NCI-H2196 (cell line): ENCODE data around the gene CD38.
"Not testable (repeated sequence)": the region's sequence is repeated elsewhere in the genome, so short reads cannot be mapped to it uniquely, and the experiment has no call there.

Experiments
- DNase-seq: peaks from one replicate; lab custom pipeline; 2025; ENCODE audit not compliant: unreplicated experiment; lab: John Stamatoyannopoulos, UW

Gene CD38

DNA sequence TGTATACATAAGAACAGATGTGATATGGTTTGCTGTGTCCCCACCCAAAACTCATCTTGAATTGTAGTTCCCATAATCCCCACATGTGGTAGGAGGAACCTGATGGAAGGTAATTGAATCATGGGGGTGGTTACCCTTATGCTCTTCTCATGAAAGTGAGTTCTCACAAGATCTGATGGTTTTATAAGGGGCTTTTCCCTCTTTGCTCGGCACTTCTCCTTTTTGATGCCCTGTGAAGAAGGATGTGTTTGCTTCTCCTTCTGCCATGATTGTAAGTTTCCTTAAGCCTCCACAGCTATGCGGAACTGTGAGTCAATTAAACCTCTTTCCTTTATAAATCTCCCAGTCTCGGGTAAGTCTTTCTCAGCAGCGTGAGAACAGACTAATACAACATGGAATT is 83.1 kb downstream of the CD38 start:
- not testable (repeated sequence) for DNase-seq

DNA sequence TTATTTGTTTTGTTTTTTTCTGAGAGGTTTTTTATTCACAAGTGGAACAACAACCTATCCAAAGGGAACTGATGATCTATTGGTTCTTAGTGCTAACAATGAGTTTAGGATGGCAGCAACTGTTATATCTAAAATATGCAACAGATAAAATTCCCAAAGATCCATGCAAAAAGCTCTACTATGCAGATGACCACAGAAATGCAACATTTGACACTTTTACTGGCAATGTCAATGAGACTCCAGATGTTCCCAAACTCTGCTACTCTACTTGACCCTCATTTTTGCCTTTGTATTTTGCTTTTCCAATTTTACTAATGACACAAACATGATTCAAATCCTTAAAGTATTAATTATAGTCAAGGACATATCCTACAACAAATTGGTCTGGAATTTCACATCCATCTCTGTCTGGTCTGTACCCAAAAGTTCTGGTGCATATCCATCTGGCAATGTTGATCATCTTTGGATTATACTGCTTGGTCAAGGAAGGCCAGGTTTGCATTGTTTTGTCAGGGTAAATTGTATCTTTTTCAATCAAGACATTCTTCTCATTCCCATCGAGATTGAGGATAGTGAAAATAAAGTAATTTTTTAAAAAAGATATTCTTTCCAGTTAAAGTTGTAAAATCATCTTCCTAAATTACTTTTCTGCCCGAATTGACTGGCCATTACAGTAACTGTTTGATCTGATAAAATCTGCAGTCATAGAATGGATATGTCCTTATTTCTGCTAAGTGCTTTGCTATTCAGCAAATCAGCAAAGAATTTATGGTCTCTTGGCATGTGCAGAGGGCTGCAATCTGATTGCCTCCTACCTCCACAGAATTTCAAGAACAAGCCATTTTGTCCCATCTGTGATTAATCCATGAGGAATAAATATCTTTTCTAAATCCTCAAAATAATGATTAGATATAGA is 86.8 kb downstream of the CD38 start:
- no peak for DNase-seq

DNA sequence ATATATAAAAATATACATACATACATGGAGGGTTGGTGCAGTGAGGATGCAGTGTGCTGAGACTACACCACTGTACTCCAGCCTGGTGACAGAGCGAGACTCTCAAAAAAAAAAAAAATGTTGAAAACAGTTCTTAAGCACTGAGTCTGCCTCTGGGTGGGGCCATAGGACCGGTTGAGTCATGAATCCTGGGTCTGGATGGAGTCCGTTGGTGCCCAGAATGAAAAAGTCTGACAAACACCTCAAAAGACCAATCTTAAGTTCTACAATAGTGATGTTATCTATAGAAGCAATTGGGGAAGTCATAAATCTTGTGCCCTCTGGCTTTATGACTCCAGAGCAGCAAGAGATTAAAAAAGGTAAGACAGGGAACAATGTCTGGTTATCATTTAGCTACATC is 90.0 kb downstream of the CD38 start:
- DNase-seq: no peak

DNA sequence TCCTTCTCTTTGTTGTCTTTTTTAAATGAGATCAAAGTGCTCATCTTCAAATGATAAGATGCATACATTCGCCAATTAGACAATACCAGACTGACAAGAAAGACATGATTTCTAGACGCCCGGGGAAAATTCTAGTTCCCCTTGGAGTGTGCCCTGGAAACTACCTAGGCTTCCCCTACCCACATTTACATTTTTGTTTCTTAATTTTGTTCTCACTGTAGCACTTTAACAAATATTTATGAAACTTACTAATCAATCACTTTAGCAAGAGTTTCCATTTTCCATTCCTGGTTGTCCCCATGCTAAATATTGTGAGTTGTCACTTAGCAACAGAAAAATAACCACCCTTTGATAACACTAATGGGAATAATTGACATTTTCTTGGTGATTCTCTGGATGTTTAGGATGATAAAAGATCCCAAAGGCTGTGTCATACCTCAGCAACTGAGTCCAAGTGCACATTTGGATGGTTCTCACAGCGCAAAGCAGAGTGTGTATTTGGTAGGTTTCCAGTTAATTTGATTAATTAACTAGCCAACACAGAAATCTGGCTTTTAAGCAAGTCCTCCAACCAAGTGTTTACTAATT is 90.8 kb downstream of the CD38 start:
- DNase-seq: no peak

DNA sequence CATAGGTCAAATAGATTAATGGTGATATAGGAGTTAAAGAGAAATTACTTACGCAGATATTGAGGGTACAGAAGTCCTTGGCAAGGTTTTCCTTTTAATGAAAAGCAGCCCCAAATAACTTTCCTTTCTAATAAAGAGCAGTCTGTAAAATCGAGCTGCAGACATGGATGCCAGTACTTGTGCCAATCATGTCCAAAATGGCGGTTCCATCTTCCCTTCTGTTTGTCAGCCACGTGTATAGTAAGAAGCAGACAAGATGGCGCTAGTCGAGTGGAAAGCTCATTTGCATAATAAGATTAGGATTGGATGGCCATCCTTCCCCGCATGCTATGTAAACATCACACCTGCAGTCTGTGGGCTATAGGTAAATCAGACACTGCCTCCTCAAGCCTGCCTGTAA is 92.0 kb downstream of the CD38 start:
- DNase-seq: no peak

DNA sequence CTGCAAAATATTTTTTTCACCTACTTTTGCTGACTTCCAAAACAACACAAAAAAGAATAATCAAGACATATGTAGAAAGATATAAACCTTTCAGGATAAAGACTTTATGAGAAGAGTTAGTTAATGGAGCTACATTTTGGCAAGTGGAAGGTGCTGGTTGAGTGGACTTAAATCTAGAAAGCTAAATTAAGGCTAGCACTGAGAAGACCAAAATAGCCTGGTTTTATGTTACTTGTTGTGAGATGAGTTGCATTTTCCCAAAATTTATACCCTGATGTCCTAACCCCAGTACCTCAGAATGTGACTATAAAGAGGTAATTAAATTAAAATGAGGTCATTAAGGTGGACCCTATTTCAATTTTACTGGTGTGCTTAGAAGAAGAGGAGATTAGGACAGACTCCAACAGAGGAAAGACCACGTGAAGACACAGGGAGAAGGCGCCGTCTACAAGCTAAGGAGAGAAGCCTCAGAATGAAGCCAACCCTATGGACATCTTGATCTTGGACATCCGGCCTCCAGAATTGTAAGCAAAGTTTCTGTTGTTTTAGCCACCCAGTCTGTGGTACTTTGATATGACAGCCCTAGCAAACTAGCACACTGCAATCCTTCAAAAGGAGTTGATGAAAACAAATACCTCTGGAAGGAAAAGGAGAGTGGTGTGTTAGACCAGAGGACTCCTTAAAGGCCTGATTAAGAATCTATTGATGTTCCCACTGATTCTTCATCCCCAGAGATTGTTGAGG is 93.0 kb downstream of the CD38 start:
- no peak for DNase-seq

DNA sequence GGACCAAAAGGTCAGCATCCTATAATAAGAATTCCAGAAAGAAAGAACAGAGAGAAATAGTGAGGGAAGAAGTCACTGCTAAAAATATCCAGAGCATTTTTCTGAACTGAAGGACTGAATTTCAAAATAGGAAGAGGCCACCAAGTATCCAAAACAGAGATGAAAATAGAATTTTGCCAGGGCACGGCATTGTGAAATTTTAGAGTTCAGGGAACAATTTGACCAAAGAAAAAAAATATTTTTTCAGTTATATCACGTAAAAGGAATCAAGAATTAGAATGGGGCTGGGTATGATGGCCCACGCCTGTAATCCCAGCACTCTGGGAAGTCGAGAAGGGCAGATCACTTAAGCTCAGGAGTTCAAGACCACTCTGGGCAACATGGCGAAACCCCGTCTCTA is 95.0 kb downstream of the CD38 start:
- DNase-seq: no peak

DNA sequence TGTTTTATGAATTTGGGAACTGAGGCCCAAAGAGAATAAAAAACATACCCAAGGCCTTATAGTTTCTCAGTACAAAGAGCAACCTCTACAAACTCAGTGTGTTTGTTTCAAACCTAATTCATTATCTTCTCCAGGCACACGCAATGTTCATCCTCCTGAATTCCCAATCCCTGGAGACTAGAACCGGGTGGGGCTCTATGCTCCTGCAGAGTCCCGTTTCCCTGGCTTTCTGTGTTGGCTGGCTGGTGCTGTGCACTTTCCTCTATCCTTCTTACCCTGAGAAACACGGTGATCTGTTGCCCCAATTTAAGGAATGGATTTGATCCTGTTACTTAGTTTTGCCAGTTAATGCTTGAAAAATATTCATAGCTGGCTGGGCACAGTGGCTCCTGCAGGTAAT is 96.5 kb downstream of the CD38 start:
- no peak for DNase-seq

DNA sequence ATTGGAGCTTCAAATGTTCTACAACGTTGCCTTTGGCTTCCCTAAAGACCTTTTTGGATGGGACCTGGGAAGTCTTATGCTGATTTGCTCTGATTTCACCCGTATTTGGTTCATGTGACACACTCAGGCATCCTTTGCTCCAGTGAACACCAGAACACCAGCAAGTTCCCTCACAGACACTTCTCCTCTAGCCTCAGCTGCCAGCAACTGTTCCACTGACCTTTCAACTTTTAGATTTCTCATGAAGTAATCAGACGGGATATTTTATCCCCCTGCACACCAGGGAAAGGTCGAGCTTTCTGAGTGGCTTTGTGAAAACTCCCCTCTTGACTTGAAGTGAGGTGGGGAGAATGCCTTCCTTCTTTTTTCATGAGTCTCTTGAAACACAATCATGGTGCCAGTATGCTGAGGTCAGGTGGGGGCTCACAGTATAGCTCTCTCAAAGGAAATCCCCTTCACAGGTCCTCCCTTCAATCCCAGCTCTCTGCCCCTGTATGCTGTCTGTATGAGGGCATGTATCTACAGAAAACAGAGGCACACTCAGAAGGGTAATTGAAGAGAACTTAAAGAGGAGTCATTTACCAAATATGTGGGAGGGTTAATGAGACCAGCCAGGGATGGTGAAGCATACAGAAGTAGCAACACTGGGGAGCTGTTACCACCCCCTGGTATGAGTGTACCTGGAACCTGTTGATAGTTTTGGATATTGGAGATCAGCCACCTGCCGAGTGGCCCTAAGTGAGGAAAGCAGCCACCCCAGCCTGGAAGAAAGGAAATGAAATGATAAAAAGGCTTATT is 97.7 kb downstream of the CD38 start:
- DNase-seq: no peak

DNA sequence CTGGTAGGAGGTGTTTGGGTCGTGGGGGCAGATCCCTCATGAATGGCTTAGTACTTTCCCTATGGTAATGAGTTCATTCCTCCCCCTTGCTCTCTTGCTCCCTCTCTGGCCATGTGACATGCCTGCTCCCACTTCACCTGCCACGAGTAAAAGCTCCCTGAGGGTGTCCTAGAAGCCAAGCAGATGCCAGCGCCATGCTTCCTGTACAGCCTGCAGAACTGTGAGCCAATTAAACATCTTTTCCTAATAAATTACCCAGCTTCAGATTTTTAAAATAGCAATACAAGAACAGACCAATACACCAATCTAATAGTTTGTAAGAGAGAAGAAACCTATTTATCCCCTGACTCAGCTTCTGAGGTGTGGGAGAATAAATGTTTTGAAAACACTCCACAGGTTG is 99.9 kb downstream of the CD38 start:
- no peak for DNase-seq

DNA sequence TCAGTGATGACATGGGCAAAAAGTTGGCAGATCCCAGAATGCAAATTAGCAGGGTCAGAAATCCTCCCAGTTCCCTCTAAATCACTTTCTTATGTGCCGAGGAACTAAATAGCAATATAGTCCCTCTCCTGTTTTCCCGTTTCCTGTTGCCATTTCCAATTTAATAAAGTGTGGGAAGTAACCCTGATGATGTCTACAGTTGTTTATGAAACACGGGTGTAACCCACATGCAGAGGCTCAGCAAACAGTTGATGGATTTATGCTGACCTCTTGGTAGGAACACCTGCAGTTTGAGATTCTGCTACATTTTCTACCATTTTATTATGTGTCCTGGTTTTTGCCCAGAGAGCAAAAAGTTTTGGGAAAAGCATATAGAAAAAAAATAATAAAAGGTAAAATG is 103.7 kb downstream of the CD38 start:
- DNase-seq: no peak

DNA sequence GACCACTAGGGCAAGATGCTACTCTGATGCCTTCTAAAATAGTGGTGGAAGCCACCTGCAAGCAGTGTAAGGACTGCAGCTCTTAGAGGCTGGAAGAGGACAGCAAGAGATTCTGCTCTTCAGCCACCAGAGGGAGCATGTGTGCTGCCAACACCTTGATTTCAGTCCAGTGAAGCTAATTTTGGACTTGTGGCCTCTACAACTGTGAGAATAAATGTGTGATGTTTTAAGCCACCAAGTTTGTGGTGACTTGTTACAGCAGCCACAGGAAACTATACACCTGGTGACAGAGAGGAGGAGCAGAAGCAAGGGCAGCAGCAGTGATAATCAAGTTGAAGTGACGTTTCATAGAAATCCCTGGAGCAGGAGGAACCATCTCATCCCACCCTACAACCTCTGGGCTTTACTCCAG is 104.6 kb downstream of the CD38 start:
- DNase-seq: peak; percentile 70

DNA sequence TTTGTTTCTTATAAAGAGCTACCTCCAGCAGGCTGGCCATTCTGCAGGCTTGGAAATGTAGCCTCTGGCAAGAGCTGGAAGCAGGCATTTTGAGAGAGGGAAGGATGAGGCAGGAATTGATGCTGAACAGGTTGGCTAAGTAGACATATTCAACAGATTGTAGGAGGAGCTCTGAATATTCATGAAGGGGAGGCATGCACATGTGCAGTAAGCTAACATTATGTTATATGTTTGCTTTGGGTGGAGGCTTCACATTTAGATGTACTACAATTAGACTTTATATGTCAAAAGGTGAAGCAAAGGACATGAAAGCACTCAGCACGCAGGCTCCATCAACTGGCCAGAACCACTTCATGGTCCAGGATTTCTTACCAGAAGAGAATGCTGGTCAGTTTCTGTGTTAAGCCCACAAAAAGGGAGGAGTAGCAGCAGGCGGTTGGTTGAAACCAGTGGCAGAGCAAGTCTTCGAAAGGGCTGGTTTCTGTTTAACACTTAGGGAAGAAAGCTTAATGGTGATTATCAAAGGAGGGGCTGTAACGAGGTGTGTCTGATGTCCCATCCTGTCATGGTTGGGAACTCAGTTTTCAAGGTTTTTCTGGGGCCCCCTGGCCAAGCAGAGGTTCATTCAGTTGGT is 105.6 kb downstream of the CD38 start:
- DNase-seq: no peak

DNA sequence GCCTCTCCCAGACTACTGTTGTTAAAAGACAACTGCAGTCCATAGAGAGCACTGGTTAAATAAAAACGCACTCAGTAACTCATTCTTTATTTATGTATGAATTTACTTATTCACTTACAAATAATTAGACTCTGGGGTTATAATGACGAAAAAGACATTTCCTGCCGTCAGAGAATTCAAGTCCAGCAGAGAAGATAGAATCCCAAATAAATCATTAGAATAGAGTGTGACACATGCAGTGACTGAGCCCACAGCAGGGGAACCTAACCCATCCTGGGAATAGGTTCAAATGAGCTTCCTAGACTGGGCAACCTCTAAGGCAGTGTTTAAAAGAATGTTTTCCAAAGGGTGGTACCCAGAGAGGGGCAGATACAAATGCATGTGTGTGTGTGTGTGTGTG is 106.5 kb downstream of the CD38 start:
- DNase-seq: no peak

DNA sequence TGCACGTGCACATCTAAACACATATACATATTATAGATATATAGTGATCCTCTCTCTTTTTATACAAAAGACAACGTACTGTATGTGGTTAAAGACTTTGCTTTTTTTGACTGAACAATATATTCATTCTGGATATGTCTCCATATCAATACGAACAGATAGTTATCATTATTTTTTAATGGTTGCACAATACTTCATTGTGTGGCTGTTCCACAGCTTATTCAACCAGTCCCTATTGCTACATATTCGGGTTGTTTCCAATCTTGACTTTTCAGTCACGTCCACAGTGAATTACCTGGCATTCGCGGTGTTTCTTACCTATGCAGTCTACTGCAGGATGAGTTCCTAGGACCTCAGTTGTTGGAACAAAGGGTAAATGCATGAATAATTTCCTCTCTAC is 107.3 kb downstream of the CD38 start:
- no peak for DNase-seq

DNA sequence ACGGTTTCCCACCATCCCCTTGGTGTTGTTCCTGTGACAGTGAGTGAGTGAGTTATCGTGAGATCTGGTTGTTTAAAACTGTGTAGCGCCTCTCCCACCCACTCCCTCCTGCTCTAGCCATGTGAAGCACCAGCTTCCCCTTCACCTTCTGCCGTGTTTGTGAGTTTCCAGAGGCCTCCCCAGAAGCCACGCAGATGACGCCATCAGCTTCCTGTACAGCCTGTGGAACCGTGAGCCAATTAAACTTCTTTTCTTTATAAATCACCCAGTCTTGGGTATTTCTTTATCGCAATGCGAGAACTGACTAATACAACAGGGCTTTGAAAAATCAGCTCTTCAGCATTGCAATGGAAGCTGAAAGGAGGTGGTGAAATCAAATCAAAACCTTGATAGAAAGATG is 110.4 kb downstream of the CD38 start:
- DNase-seq: no peak

DNA sequence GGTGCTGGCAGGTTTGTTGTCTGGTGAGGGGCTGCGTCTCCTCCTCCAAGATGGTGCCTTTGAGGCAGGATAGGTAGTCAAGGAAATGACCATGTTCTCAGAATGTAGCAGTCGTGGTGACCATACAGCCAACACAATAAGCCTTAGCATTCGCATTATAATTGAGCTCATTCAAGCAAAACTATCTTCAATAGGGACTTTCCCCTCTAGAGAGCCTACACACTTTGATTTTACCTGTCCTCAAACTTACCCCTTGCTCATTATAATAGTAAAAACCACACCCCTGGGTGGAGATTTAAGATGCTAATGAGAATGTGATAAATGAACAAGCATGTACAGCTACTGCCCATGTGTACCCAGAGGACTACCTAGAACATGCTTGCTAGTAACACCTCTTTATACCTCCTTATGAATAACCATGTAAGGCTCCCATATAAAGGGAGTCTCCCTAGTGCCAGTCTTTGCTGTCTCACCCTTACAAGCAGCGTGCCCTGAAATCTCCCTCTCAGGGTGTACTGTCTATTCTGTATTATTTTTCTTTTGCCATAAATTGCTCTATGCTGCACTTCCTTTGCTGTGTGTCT is 112.2 kb downstream of the CD38 start:
- no peak for DNase-seq

DNA sequence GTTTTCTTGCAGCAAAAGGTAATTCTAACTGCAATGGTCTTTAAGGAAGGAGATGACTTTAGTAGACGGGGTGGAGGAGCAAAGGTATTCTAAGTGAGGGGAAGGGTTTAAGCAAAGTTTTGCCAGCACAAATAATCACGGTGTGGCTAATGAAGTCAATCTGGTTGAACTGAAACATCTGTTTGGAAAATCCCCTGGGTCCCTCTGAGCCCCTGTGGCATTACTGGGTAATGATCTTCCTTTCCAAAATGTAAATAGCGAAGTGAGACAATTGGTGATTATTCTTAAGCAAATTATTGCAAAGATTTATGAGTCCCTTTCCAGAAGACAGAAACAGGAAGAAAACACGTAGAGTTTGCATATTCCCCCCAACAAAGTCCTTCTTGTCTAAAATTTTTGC is 113.2 kb downstream of the CD38 start:
- no peak for DNase-seq

DNA sequence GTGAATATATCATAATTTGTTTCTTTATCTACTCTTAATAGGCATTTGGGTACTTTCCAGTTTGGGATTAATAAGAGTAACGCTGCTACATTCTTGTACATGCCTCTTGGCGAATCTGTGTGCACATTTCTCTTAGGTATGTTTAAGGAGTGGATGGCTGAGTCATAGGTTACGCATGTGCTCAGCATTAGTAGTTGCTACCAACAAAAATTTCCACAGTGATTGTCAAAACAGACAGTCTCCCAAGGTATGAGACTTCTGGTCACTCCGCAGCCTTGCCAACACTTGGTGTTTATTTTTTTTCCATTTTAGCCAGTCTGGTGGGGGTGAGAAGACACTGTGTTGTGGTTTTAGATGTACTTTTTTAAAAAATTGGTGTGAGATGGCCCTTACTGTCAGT is 115.8 kb downstream of the CD38 start:
- DNase-seq: no peak

DNA sequence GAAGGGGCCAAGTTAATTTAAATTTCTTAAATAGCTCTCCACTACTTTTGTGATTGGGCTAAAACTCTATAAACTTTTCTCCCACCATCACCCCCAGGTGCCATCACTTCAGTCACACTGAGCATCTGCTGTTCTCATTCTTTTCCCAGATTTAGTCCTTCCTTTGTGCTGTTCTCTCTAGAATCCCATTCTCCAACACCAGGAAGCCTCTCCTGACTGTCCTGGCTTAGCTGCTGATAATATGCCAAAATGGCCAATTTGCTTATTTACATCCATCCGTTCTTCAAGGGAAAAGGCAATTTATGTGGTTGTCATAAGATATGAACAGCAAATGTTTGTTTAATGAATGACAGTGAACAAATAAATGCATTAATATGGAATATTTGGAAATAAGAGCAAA is 116.3 kb downstream of the CD38 start:
- no peak for DNase-seq
